ENCODE results near the gene DNMT3A.

The DNMT3A gene

GRCh38 chr2:25269233-25269632 is 72.5 kb downstream of the DNMT3A start:
- no peak overlapping the region for H2AFZ ChIP-seq (ENCODE audit: low read depth, low read length)
- TF ChIP-seq EZH2 (IDR thresholded peaks at IDR 0.05; ENCODE audit: borderline replicate concordance, low read depth, low read length, severe bottlenecking), result no peak
- TF ChIP-seq, protein P1, sequence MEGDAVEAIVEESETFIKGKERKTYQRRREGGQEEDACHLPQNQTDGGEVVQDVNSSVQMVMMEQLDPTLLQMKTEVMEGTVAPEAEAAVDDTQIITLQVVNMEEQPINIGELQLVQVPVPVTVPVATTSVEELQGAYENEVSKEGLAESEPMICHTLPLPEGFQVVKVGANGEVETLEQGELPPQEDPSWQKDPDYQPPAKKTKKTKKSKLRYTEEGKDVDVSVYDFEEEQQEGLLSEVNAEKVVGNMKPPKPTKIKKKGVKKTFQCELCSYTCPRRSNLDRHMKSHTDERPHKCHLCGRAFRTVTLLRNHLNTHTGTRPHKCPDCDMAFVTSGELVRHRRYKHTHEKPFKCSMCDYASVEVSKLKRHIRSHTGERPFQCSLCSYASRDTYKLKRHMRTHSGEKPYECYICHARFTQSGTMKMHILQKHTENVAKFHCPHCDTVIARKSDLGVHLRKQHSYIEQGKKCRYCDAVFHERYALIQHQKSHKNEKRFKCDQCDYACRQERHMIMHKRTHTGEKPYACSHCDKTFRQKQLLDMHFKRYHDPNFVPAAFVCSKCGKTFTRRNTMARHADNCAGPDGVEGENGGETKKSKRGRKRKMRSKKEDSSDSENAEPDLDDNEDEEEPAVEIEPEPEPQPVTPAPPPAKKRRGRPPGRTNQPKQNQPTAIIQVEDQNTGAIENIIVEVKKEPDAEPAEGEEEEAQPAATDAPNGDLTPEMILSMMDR (IDR thresholded peaks at IDR 0.05; ENCODE audit: borderline replicate concordance, extremely low read depth, low read length, poor library complexity, severe bottlenecking), result no peak
- H3K36me3 ChIP-seq (ENCODE audit: insufficient read depth, low read length), result peaks cover 48% of the 10 kb centered on the region
- H3K27ac ChIP-seq (ENCODE audit: low read length), result no peak overlapping the region
- no peaks in the 10 kb centered on the region for H3K27me3 ChIP-seq (ENCODE audit: insufficient read depth, low read length, poor library complexity)
- no peaks in the 10 kb centered on the region for H3K9me3 ChIP-seq (ENCODE audit: insufficient read depth, low read length, severe bottlenecking)
- H3K4me1 ChIP-seq (ENCODE audit: insufficient read depth, low read length), result no peaks in the 10 kb centered on the region
- no peak overlapping the region for H3K4me2 ChIP-seq (ENCODE audit: insufficient read depth, low read length)
- H3K79me2 ChIP-seq (ENCODE audit: insufficient read depth, low read length), result no peaks in the 10 kb centered on the region
- ATAC-seq (ENCODE audit: insufficient read depth, low read depth) (no peak), DNase-seq (no peak)
- no peak overlapping the region for H3K4me3 ChIP-seq (ENCODE audit: low read depth in 1 of 2, low read length in 2 of 2)
- H3K9ac ChIP-seq (ENCODE audit: low read depth, low read length), result no peak overlapping the region
- no peaks in the 10 kb centered on the region for H4K20me1 ChIP-seq (ENCODE audit: insufficient read depth, low read length)

DNA sequence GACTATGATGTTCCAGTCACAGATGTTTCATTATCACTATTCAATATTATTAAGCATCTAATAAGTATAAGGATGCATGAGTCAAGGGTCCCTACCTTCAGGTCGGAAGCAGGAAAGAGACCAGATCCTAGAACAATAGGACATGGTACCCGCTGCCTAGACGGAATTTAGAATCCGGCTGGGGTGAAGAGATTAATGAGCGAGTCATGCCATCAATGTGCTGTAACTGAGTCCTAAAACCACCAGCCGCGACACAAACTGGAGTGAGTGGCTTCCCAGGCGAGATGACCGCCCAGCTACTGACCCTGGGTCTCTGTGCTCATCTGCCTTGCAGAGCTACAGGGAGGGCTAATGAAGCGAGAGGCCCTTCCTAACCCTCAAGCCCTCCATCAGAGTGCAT is 73.6 kb downstream of the DNMT3A start:
- peaks cover 46% of the 10 kb centered on the region for H3K36me3 ChIP-seq (ENCODE audit: insufficient read depth, low read length)
- no peak overlapping the region for H2AFZ ChIP-seq (ENCODE audit: low read depth, low read length)
- DNase-seq (no peak), ATAC-seq (ENCODE audit: insufficient read depth, low read depth) (no peak)
- no peaks in the 10 kb centered on the region for H3K9me3 ChIP-seq (ENCODE audit: insufficient read depth, low read length, severe bottlenecking)
- no peak overlapping the region for H3K4me3 ChIP-seq (ENCODE audit: low read depth in 1 of 2, low read length in 2 of 2)
- H3K27me3 ChIP-seq (ENCODE audit: insufficient read depth, low read length, poor library complexity), result no peaks in the 10 kb centered on the region
- no peaks in the 10 kb centered on the region for H3K79me2 ChIP-seq (ENCODE audit: insufficient read depth, low read length)
- H3K4me2 ChIP-seq (ENCODE audit: insufficient read depth, low read length), result no peak overlapping the region
- TF ChIP-seq, protein P1 (IDR thresholded peaks at IDR 0.05; ENCODE audit: borderline replicate concordance, extremely low read depth, low read length, poor library complexity, severe bottlenecking), result no peak
- no peak for TF ChIP-seq EZH2 (IDR thresholded peaks at IDR 0.05; ENCODE audit: borderline replicate concordance, low read depth, low read length, severe bottlenecking)
- H3K9ac ChIP-seq (ENCODE audit: low read depth, low read length), result no peak overlapping the region
- H3K27ac ChIP-seq (ENCODE audit: low read length), result no peak overlapping the region
- no peaks in the 10 kb centered on the region for H3K4me1 ChIP-seq (ENCODE audit: insufficient read depth, low read length)
- H4K20me1 ChIP-seq (ENCODE audit: insufficient read depth, low read length), result no peaks in the 10 kb centered on the region

DNA sequence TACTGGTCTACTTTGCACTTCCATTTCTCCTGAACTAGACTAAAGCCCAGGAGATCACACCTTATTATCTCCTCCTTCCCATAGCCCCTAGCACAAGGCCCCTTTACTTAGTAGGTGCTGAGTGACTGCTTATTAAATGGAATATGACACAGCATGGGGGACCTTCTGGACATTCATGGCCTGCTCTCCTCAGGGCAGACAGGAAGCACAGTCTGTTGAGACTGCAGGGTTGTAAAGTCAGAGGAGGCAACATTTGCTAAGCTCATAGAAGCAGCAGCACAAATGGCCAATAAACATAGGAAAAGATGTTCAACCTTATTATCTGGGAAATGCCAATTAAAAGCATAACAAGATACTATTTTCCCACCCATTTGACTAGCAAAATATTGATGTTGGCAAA is 75.3 kb downstream of the DNMT3A start:
- no peak for ATAC-seq (ENCODE audit: insufficient read depth, low read depth)
- Histone ChIP-seq H3K79me2 (ENCODE audit: insufficient read depth, low read length) (no peaks in the 10 kb centered on the region), H3K4me3 (ENCODE audit: low read depth in 1 of 2, low read length in 2 of 2) (no peak overlapping the region), H3K9ac (ENCODE audit: low read depth, low read length) (no peak overlapping the region), H3K9me3 (ENCODE audit: insufficient read depth, low read length, severe bottlenecking) (no peaks in the 10 kb centered on the region), H3K27me3 (ENCODE audit: insufficient read depth, low read length, poor library complexity) (no peaks in the 10 kb centered on the region), H2AFZ (ENCODE audit: low read depth, low read length) (no peak overlapping the region), H3K27ac (ENCODE audit: low read length) (no peak overlapping the region), H3K4me2 (ENCODE audit: insufficient read depth, low read length) (no peak overlapping the region), H3K36me3 (ENCODE audit: insufficient read depth, low read length) (peaks cover 45% of the 10 kb centered on the region), H4K20me1 (ENCODE audit: insufficient read depth, low read length) (no peaks in the 10 kb centered on the region), H3K4me1 (ENCODE audit: insufficient read depth, low read length) (no peaks in the 10 kb centered on the region)
- DNase-seq, result no peak
- no peak for TF ChIP-seq EZH2 (IDR thresholded peaks at IDR 0.05; ENCODE audit: borderline replicate concordance, low read depth, low read length, severe bottlenecking)
- TF ChIP-seq, protein P1 (IDR thresholded peaks at IDR 0.05; ENCODE audit: borderline replicate concordance, extremely low read depth, low read length, poor library complexity, severe bottlenecking), result no peak

GRCh38 chr2:25265802-25266201 is 75.9 kb downstream of the DNMT3A start:
- Histone ChIP-seq H3K27ac (ENCODE audit: low read length) (no peak overlapping the region), H3K4me1 (ENCODE audit: insufficient read depth, low read length) (no peaks in the 10 kb centered on the region), H3K36me3 (ENCODE audit: insufficient read depth, low read length) (peaks cover 42% of the 10 kb centered on the region), H3K27me3 (ENCODE audit: insufficient read depth, low read length, poor library complexity) (no peaks in the 10 kb centered on the region), H3K4me2 (ENCODE audit: insufficient read depth, low read length) (no peak overlapping the region), H3K79me2 (ENCODE audit: insufficient read depth, low read length) (no peaks in the 10 kb centered on the region), H3K9me3 (ENCODE audit: insufficient read depth, low read length, severe bottlenecking) (no peaks in the 10 kb centered on the region), H3K4me3 (ENCODE audit: low read depth in 1 of 2, low read length in 2 of 2) (no peak overlapping the region), H3K9ac (ENCODE audit: low read depth, low read length) (no peak overlapping the region), H4K20me1 (ENCODE audit: insufficient read depth, low read length) (no peaks in the 10 kb centered on the region), H2AFZ (ENCODE audit: low read depth, low read length) (no peak overlapping the region)
- DNase-seq (no peak), ATAC-seq (ENCODE audit: insufficient read depth, low read depth) (peak; percentile 37; the same call in 1 of the 3 replicates)
- no peak for TF ChIP-seq EZH2 (IDR thresholded peaks at IDR 0.05; ENCODE audit: borderline replicate concordance, low read depth, low read length, severe bottlenecking)
- TF ChIP-seq, protein P1 (IDR thresholded peaks at IDR 0.05; ENCODE audit: borderline replicate concordance, extremely low read depth, low read length, poor library complexity, severe bottlenecking), result no peak

Data from DND-41 (cell line).